GM19455 (cell line): Measurements from ENCODE around the gene MBD6.
A peak's percentile ranks its signal among the peaks of the same experiment; 100 is the strongest.

ENCODE experiments used
- ATAC-seq: cut with Tn5 transposase; IDR thresholded peaks from one replicate; pipeline ENCODE4 v1.9.1; 2021; ENCODE audit not compliant: unreplicated experiment

MBD6 gene

GRCh38 chr12:57527184-57527583 is 4.6 kb downstream of the MBD6 start:
- ATAC-seq, result no peak

DNA sequence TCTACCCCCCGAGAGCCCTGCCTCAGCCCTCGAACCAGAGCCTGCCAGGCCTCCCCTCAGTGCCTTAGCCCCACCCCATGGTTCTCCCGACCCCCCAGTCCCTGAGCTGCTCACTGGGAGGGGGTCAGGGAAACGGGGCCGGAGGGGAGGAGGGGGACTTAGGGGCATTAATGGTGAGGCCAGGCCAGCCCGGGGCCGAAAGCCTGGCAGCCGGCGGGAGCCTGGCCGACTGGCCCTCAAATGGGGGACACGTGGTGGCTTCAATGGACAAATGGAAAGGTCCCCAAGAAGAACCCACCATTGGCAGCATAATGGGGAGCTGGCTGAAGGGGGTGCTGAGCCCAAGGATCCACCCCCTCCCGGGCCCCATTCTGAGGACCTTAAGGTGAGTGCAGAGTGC is 5.6 kb downstream of the MBD6 start:
- ATAC-seq, result no peak

- ATAC-seq, result no peak
Observed at GRCh38 chr12:57528831-57529555, 6.4 kb downstream of the MBD6 start.

DNA sequence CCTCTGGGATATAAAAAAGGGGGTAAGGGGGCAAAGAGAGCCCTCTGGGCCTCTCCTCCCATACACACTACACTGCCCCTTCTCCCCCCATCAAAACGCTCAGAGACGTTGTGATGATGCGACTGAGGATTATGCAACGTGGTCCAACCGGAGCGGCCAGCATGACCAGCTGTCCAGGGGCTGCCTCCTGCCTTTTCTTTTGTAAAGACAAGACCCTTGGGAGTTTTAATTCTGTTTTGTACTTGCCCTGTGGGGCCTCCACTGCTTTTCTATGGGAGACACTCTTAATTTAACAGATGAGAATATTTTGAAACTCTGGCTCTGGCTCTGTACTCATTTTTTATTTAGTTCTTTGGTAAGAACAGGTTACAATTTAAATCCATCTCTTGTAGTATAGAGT is 7.2 kb downstream of the MBD6 start:
- no peak for ATAC-seq

GRCh38 chr12:57530396-57531142 is 7.9 kb downstream of the MBD6 start:
- ATAC-seq, result no peak

- ATAC-seq, result no peak
Observed at GRCh38 chr12:57531836-57532235, 9.2 kb downstream of the MBD6 start.

DNA sequence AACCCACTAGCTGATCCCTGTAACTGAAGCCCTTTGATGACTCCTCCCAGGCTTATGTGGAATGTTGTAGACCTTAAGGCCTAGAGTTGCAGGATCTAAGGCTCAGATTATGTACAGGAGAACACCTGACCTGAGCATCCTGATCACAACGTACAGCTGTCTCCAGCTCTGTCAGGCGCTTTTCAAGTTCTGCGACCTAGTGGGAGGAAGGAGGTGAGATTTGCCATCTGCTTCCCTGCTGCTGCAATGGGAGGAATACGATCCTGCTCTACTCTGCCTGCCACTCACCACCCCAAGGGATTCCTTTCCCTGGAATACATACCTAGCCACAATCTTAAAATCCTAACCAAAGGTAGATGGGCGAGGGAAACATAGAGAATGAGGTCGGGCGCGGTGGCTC is 10.5 kb downstream of the MBD6 start:
- ATAC-seq, result no peak

DNA sequence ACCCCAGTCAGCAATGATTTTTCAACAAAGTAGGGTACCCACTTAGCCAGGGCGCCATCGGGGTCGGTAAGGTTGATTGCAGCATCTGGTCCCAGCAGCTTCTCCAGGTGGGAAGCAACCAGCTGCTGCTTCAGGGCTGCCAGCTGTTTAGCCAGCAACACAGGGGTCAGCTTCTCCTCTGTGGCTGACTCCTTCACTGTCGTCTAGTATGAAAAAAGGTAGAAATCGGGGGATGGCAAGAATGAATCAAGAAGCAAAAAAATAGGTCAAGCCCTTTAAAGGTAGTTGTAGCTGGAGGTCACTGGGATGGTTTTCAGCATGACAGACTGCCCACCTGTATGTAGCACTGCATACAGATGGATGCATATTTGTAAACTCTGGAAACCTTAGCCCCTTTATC is 11.6 kb downstream of the MBD6 start:
- no peak for ATAC-seq

GRCh38 chr12:57534991-57535543 is 12.4 kb downstream of the MBD6 start:
- no peak for ATAC-seq

GRCh38 chr12:57535764-57536596 is 13.4 kb downstream of the MBD6 start:
- ATAC-seq, result no peak

- no peak for ATAC-seq
Observed at GRCh38 chr12:57536597-57536942, 13.9 kb downstream of the MBD6 start.

GRCh38 chr12:57539134-57539768 is 16.6 kb downstream of the MBD6 start:
- ATAC-seq, result no peak

- no peak for ATAC-seq
Observed at GRCh38 chr12:57541001-57541400, 18.4 kb downstream of the MBD6 start.

DNA sequence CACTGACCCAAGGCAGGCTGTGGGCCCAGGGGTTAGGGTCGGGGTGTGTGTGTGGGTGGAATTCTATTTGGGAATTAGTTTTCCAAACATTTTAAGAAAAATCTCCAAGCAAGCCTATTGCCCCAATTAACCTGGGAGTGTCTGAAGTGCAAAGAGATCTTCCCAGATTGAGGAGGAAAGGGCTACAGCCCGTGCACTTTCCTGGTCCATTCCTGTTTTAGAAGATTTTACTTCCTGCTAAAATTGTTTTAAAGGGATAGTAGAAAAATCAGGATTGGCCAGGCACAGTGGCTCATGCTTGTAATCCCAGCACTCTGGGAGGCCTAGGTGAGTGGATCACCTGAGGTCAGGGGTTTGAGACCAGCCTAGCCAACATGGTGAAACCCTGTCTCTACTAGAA is 19.1 kb downstream of the MBD6 start:
- ATAC-seq, result no peak

DNA sequence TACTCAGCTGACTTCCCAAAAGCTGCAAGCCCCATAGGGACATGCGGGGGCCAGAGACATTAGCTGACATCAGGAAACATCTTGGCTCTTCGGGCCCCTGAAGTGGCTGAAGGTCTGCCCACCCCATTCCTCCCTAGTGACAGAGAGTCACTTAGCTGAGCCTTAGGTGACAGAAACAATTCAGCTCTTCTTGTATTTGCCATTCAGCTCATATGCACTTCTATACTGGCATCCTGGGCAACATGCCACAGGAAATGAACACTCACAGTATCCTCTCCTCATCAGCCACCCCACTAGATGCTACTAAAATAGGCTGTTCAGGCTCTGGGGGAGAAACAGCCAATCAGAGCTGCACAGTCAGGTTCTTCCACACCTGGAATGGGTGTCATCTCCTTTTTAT is 21.0 kb downstream of the MBD6 start:
- no peak for ATAC-seq

- ATAC-seq, result no peak
Observed at GRCh38 chr12:57545809-57546437, 23.3 kb downstream of the MBD6 start.

GRCh38 chr12:57546438-57547287 is 24.0 kb downstream of the MBD6 start, which contains the start of gene DCTN2:
TSS of gene DCTN2 (minus strand) at chr12:57547192. CDS start at chr12:57547063, 129 bp downstream.
- ATAC-seq, result peak; percentile 97

- ATAC-seq, result no peak
Observed at GRCh38 chr12:57547288-57548012, 24.8 kb downstream of the MBD6 start.

DNA sequence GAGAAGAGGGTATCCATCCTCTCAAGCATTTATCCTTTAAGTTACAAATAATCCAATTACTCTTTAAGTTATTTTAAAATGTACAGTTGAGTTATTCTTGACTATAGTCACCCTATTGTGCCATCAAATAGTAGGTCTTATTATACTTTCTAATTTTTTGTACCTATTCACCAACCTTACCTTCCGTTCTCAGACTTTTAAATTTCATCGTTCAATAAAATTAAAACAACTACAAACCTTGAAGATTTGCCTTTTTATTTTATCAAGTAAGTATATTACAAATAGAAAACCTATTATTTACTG is 25.3 kb downstream of the MBD6 start:
- no peak for ATAC-seq
